A673 (cell line): Measurements from ENCODE around the gene RASSF8.

Source experiments
- CTCF ChIP-seq: fragments of 300-800, 200-600 bp; sonication (generic); conservative IDR thresholded peaks from 2 replicates; pipeline ENCODE4 v1.5.1; 2017; ENCODE audit warnings: low read depth, mild to moderate bottlenecking, antibody characterized with exemption, low read length, moderate library complexity, mixed read lengths
- EZH2 ChIP-seq: fragments of 200-600 bp; sonication (generic); IDR thresholded peaks from 2 replicates; pipeline ENCODE4 v1.6.1; 2017; ENCODE audit warnings: borderline replicate concordance, low read depth, mild to moderate bottlenecking, mixed read lengths, antibody characterized with exemption, low read length; ENCODE audit not compliant: poor library complexity, severe bottlenecking

- TF ChIP-seq CTCF: no peak
- no peak for TF ChIP-seq EZH2
Observed at GRCh38 chr12:25982416-25982815, 23.9 kb downstream of the RASSF8 start.
